Neuronal stem cell (in vitro differentiated cells): ENCODE data around the gene PDZD4.

Experiments
- DNase-seq: peaks from one replicate; pipeline ENCODE4 v3.0.0-alpha.2; 2013; ENCODE audit warnings: low spot score
- H2AFZ ChIP-seq: one replicate; pipeline ENCODE4 v1.6.1; 2013; ENCODE audit warnings: mild to moderate bottlenecking, low read length, inconsistent platforms
- H2AK5ac ChIP-seq: 2 replicates; pipeline ENCODE4 v1.6.1; 2013; ENCODE audit warnings: low read depth, mild to moderate bottlenecking, inconsistent platforms, low read length, moderate library complexity, mixed read lengths
- H2BK120ac ChIP-seq: 2 replicates; pipeline ENCODE4 v1.6.1; 2013; ENCODE audit warnings: low read depth, mild to moderate bottlenecking, inconsistent platforms, low read length, moderate library complexity, mixed read lengths
- H2BK12ac ChIP-seq: one replicate; pipeline ENCODE4 v1.6.1; 2013; ENCODE audit warnings: low read length, inconsistent platforms
- H2BK15ac ChIP-seq: 2 replicates; pipeline ENCODE4 v1.6.1; 2013; ENCODE audit warnings: mild to moderate bottlenecking, low read length, inconsistent platforms, mixed read lengths
- H2BK5ac ChIP-seq: one replicate; pipeline ENCODE4 v1.6.1; 2013; ENCODE audit warnings: inconsistent platforms, mild to moderate bottlenecking, low read length, moderate library complexity
- H3K14ac ChIP-seq: one replicate; pipeline ENCODE4 v1.6.1; 2013; ENCODE audit warnings: low read length, inconsistent platforms
- H3K18ac ChIP-seq: 2 replicates; pipeline ENCODE4 v1.6.1; 2013; ENCODE audit warnings: low read length, inconsistent platforms
- H3K23ac ChIP-seq: 2 replicates; pipeline ENCODE4 v1.6.1; 2013; ENCODE audit warnings: low read depth, mild to moderate bottlenecking, mixed read lengths, low read length, inconsistent platforms; ENCODE audit not compliant: poor library complexity
- H3K27ac ChIP-seq: replicated peaks from 3 replicates; pipeline ENCODE4 v1.5.1; 2013; ENCODE audit warnings: low read length, inconsistent platforms
- H3K27me3 ChIP-seq, 3 experiments: 2 replicates each; pipeline ENCODE4 v1.6.1; 2013; ENCODE audit warnings: low read length in 3 of 3, mild to moderate bottlenecking in 2 of 3, inconsistent platforms in 1 of 3, low read depth in 1 of 3, mixed read lengths in 1 of 3, moderate library complexity in 1 of 3; ENCODE audit not compliant: control insufficient read depth in 3 of 3, insufficient read depth in 3 of 3
- H3K36me3 ChIP-seq, 2 donors: replicated peaks in 1 of 2; 2 replicates each; pipeline ENCODE4 v1.6.1; 2013; ENCODE audit warnings: low read length in 2 of 2; ENCODE audit not compliant: control insufficient read depth in 2 of 2, insufficient read depth in 2 of 2
- H3K4ac ChIP-seq: 2 replicates; pipeline ENCODE4 v1.6.1; 2013; ENCODE audit warnings: inconsistent platforms, mild to moderate bottlenecking, low read length, moderate library complexity
- H3K4me1 ChIP-seq, 2 donors: 1 replicate in 1 of 2; 2 replicates in 1 of 2; pipeline ENCODE4 v1.6.1; 2013; ENCODE audit warnings: low read length in 2 of 2, low read depth in 1 of 2; ENCODE audit not compliant: control insufficient read depth in 2 of 2, insufficient read depth in 1 of 2
- H3K4me2 ChIP-seq: one replicate; pipeline ENCODE4 v1.6.1; 2013; ENCODE audit warnings: mild to moderate bottlenecking, low read length, inconsistent platforms; ENCODE audit not compliant: insufficient read depth, poor library complexity, severe bottlenecking
- H3K4me3 ChIP-seq, 2 donors: 2 replicates each; pipeline ENCODE4 v1.5.1; 2013; ENCODE audit warnings: low read length in 2 of 2, mild to moderate bottlenecking in 2 of 2, inconsistent platforms in 1 of 2, moderate library complexity in 1 of 2
- H3K79me1 ChIP-seq: one replicate; pipeline ENCODE4 v1.6.1; 2013; ENCODE audit warnings: low read depth, mild to moderate bottlenecking, inconsistent platforms, low read length, moderate library complexity
- H3K9ac ChIP-seq: one replicate; pipeline ENCODE4 v1.6.1; 2013; ENCODE audit warnings: mild to moderate bottlenecking, low read depth, low read length, inconsistent platforms; ENCODE audit not compliant: poor library complexity
- H3K9me3 ChIP-seq, 2 donors: replicated peaks in 1 of 2; 2 replicates each; pipeline versions ENCODE3 to v1.6.1; 2013; ENCODE audit warnings: low read length in 2 of 2, mild to moderate bottlenecking in 2 of 2, inconsistent platforms in 1 of 2, low read depth in 1 of 2, mixed read lengths in 1 of 2, moderate library complexity in 1 of 2; ENCODE audit not compliant: control insufficient read depth in 2 of 2, insufficient read depth in 1 of 2
- H4K8ac ChIP-seq: one replicate; pipeline ENCODE4 v1.6.1; 2013; ENCODE audit warnings: low read depth, mild to moderate bottlenecking, inconsistent platforms, low read length, moderate library complexity
- H4K91ac ChIP-seq: one replicate; pipeline ENCODE4 v1.6.1; 2013; ENCODE audit warnings: low read length, low read depth, mild to moderate bottlenecking, inconsistent platforms; ENCODE audit not compliant: poor library complexity
- WGBS, 2 donors: extraction: QIAGEN DNeasy Blood & Tissue Kit; methylation state at CpG; one replicate each; pipeline ENCODE4 v1.1.7; 2013; ENCODE audit warnings: missing lambda C conversion rate in 2 of 2, mixed read lengths in 1 of 2; ENCODE audit not compliant: insufficient read length in 2 of 2, insufficient replicate concordance in 1 of 2; ENCODE audit errors: extremely low coverage in 2 of 2; 5-methylcytosine and 5-hydroxymethylcytosine counted together

PDZD4 gene

DNA sequence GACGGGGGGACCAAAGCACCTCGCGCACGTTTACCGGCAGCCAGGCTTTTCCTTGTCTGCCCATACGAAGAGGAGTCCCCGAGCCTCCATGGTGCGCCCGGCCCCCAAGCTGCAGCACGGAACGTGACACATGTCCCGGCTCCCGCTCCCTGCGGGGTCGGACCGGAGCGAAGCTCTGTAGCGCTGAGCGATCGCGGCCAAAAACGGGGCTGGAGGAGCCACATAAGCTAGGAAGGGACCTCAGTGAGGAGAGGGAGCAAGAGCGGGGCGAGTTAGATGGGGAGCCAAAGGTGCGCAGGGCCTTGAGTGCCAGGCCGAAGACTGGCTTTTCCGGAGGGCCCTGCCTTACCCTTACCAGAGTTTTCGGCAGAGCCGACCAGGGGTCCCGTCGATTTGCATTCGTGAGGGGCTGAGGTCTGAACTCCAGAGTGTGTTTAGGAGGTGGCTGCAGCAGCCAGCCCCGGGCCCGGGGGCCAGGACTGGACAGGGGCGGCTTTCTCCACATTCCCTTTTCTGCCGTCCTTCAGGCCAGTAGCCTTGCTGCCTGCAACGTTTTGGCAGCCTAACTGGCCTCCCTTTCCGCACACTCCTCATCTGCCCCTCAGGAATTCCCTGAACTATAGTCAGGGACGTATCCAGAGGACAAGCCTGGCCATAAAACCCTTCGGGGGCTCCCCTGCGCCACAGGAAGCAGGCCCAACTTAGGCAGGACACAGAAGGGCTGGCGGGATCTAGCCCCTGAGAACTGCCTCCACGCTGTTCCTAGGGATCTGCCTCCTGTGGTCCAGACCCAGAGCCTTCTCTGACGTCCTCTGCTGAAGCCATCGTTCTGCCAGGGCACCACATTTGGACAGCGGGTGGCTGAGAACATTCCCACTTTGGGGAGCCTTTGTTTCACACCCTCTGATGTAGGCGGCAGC, 35.2 kb downstream of the PDZD4 start:
- Histone ChIP-seq H3K23ac (no peak overlapping the region), H2BK120ac (no peak overlapping the region), H3K4ac (peak overlapping the region; percentile 53), H2BK15ac (no peak overlapping the region), H4K91ac (no peak overlapping the region), H2BK5ac (no peak overlapping the region), H3K9ac (peak overlapping the region; percentile 91), H3K4me3 (peak overlapping the region; percentile 78 to 93), H3K4me1 (peaks cover 5% of the 10 kb centered on the region in 2 donors), H2BK12ac (no peak overlapping the region), H3K14ac (peak overlapping the region; percentile 56), H4K8ac (no peak overlapping the region), H3K4me2 (peak overlapping the region; percentile 64), H3K9me3 (peaks cover 0 to 4% of the 10 kb centered on the region in 2 donors), H2AK5ac (no peak overlapping the region), H3K27ac (no peak overlapping the region), H3K79me1 (peaks cover 6% of the 10 kb centered on the region), H3K27me3 (peaks cover 0 to 12% (median 0%) of the 10 kb centered on the region in 3 experiments), H3K36me3 (peaks cover 3 to 46% of the 10 kb centered on the region in 2 donors), H2AFZ (peak overlapping the region; percentile 2), H3K18ac (peak overlapping the region; percentile 88)
- no peak for DNase-seq
- WGBS, 2 donors = no CpG with 5 or more reads among the region's 47 CpGs

DNA sequence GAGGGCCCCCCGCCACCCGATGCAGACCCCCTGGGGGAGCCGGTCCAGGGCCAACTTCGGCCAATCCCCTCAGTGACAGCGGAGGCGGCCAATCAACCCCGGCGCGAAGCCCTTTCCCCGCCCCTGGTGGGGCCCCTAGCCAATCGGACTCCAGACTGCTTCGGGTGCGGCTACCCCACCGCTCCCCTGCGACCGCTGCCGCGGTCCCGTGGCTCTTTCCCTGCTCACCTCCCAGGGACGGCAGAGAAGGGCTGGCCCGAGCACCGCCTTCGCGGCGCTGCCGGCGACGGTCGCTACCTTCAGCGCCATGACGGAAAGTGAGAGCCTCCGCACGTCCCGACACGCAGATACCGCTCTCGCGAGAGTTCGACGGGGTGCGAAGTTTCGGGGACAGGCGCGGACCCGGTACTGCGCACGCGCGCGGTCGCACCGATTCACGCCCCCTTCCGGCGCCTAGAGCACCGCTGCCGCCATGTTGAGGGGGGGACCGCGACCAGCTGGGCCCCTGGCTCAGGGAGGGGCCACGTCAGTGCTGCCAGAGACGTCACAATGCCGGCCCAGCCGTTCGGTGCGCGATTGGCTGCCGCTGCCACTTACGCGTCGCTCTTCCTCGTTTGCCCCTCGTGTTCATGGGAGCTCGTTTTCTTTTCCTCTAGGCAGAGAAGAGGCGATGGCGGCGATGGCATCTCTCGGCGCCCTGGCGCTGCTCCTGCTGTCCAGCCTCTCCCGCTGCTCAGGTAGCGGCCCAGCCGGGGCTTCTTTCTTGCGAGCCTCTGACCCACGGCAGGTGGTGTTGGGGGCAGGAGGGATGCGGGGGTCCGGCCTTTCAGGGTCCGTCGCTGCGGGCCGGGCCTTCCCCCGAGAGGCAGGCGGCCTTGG, 36.1 kb downstream of the PDZD4 start, which contains the start of the genes IDH3G and SSR4:
Gene IDH3G, minus strand, starts transcription at position 358 of the 879 bp plus-strand sequence. Its CDS starts 49 bp downstream, at position 309.
Gene SSR4, plus strand, starts transcription at position 651 of the 879 bp plus-strand sequence. Its CDS starts 20 bp downstream, at position 671.
- H3K27ac ChIP-seq = peak within 1 kb of the TSS; percentile 68
- H4K8ac ChIP-seq = no peak within 1 kb of the TSS
- no peak within 1 kb of the TSS for H2BK5ac ChIP-seq
- H3K23ac ChIP-seq = peak within 1 kb of the TSS; percentile 31
- peak within 1 kb of the TSS; percentile 66 for H3K4me2 ChIP-seq
- peak; percentile 91 for DNase-seq
- H3K36me3 ChIP-seq = peaks cover 5 to 48% of the 10 kb centered on the region in 2 donors
- peaks cover 6% of the 10 kb centered on the region for H3K79me1 ChIP-seq
- H2BK15ac ChIP-seq = no peak within 1 kb of the TSS
- H4K91ac ChIP-seq = no peak within 1 kb of the TSS
- no peak within 1 kb of the TSS for H2BK120ac ChIP-seq
- H3K14ac ChIP-seq = peak within 1 kb of the TSS; percentile 56
- no peak within 1 kb of the TSS for H2AK5ac ChIP-seq
- H3K4ac ChIP-seq = peak within 1 kb of the TSS; percentile 53
- H3K9me3 ChIP-seq = peaks cover 0 to 4% of the 10 kb centered on the region in 2 donors
- WGBS, 2 donors = no CpG with 5 or more reads among the region's 92 CpGs
- peaks cover 5% of the 10 kb centered on the region in 2 donors for H3K4me1 ChIP-seq
- H3K27me3 ChIP-seq = peaks cover 0 to 14% (median 0%) of the 10 kb centered on the region in 3 experiments
- H2AFZ ChIP-seq = peak within 1 kb of the TSS; percentile 91
- peak within 1 kb of the TSS; percentile 78 to 93 for H3K4me3 ChIP-seq
- H2BK12ac ChIP-seq = no peak within 1 kb of the TSS
- peak within 1 kb of the TSS; percentile 98 for H3K9ac ChIP-seq
- peak within 1 kb of the TSS; percentile 99 for H3K18ac ChIP-seq

DNA sequence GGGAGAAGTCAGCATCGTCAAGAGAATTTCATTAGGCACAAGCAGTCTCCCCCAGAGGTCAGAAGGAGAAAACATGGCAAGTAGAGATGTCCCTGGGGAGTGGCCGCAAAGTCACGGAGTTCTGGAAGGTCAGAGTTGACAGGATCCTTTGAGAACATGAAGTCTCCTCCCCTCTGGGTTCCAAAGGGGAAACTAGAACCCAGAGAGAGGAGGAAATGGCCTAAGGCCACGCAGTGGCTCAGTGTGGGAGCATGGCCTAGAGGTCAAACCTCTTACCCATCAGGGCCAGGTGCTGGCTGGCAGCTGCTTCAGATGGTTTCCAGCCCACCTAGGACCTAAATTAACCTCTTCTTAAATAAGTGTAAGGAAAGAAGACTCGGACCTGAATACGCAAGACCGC, 37.1 kb downstream of the PDZD4 start:
- H4K91ac ChIP-seq = no peak overlapping the region
- H2BK15ac ChIP-seq = no peak overlapping the region
- H3K4me3 ChIP-seq = peak overlapping the region; percentile 78 to 88
- H2AK5ac ChIP-seq = no peak overlapping the region
- no peak overlapping the region for H3K23ac ChIP-seq
- no peak overlapping the region for H2AFZ ChIP-seq
- no peak overlapping the region for H2BK12ac ChIP-seq
- no peak overlapping the region for H3K14ac ChIP-seq
- H3K4ac ChIP-seq = no peak overlapping the region
- H2BK120ac ChIP-seq = no peak overlapping the region
- no CpG with 5 or more reads among the region's 7 CpGs for WGBS, 2 donors
- no peak overlapping the region for H4K8ac ChIP-seq
- peaks cover 5 to 39% of the 10 kb centered on the region in 2 donors for H3K36me3 ChIP-seq
- no peak overlapping the region for H3K18ac ChIP-seq
- H2BK5ac ChIP-seq = no peak overlapping the region
- peaks cover 0 to 14% (median 0%) of the 10 kb centered on the region in 3 experiments for H3K27me3 ChIP-seq
- H3K27ac ChIP-seq = no peak overlapping the region
- no peak for DNase-seq
- H3K9ac ChIP-seq = no peak overlapping the region
- peaks cover 0 to 4% of the 10 kb centered on the region in 2 donors for H3K9me3 ChIP-seq
- peaks cover 5% of the 10 kb centered on the region in 2 donors for H3K4me1 ChIP-seq
- H3K4me2 ChIP-seq = peak overlapping the region; percentile 66
- H3K79me1 ChIP-seq = peaks cover 6% of the 10 kb centered on the region
